GM21825 (cell line): ENCODE measurements around the gene MAD2L2.

Experiments used
- ATAC-seq: cut with Tn5 transposase; IDR thresholded peaks from one replicate; pipeline ENCODE4 v1.9.1; 2021; ENCODE audit warnings: mild to moderate bottlenecking, moderate library complexity; ENCODE audit not compliant: unreplicated experiment

MAD2L2 gene

GRCh38 chr1:11681071-11681771 lies at the start of gene MAD2L2:
TSS of gene MAD2L2 (minus strand) at chr1:11681148. CDS start at chr1:11680601, 547 bp downstream.
- ATAC-seq: peak; percentile 76

GRCh38 chr1:11730429-11730891 lies 49.5 kb upstream of the MAD2L2 start:
- peak; percentile 49 for ATAC-seq

- ATAC-seq: no peak
These were observed 48.8 kb upstream of the MAD2L2 start for GRCh38 chr1:11729498-11730428.

DNA sequence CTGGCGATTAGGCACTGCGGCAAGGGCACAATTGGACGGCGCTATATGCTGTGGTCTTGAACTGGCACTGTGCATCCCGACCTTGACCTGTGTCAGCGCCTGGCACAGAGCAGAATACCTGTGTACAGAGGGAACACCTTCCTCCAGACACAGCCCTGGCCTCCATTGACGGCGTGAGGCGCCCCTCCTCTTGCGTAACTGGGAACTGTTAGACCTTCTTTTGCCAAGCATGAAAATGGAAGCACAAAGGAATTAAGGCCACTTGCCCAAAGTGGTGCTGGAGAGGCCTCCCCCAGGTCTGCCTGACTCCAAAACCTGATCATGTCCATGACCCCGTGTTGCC lies 48.2 kb upstream of the MAD2L2 start:
- no peak for ATAC-seq

- no peak for ATAC-seq
These were observed 47.3 kb upstream of the MAD2L2 start for GRCh38 chr1:11728126-11728806.

- ATAC-seq: no peak
These were observed 46.2 kb upstream of the MAD2L2 start for GRCh38 chr1:11727119-11727518.

DNA sequence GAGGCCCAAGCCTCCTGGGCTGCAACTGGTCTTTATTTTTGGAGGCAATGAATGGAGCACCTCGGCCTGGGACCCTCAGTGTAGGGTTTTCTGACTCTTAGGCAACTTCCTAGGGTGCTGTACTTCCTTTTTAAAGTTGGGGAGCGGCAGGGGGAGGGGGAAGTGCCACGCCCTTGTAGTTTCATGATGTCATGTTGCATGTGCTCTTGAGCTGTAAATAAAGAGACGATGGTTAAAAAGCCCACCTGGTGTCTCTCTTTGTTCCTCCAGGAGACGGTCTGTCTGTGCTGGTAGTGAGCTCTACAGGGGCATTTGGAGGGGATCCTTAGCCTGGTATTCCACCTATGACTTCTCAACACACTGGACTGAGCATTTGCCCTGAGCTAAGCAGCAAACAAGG lies 44.7 kb upstream of the MAD2L2 start:
- ATAC-seq: no peak

DNA sequence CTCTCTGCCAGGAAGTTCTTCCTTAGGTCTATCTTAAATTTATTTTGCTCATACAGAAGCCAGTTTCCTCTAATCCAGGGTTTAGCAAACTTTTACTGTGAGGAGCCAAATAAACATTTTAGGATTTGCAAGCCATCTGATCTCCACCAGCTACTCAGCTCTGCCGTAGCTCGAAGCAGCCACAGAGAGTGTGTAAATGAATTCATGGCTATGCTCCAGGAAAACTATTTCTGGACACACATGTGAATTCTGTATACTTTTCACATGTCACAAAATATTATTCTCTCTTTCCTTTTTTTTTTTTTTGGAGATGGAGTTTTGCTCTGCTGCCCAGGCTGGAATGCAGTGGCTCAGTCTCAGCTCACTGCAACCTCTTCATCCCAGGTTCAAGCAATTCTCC lies 41.6 kb upstream of the MAD2L2 start:
- no peak for ATAC-seq

DNA sequence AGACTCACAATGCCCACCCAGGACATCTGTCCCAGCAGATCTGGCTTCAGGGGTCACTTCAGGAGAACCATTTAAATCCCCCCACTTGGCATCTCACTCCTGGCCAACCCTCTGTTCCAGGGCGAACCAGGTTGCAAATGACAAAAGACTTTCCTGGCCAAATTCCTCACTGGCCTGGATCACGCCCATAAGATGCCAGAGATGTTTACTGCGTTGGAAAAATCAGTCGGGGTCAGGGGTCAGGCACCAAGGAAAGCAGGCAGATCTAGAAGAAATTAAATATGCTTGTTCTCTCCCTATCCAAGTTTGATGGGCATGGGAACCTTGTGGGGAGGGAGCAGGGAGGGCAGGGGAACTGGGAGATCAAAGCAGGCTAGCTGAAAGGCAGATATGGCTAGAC lies 40.4 kb upstream of the MAD2L2 start:
- no peak for ATAC-seq

- no peak for ATAC-seq
These were observed 39.6 kb upstream of the MAD2L2 start for GRCh38 chr1:11720525-11720924.

- no peak for ATAC-seq
These were observed 39.1 kb upstream of the MAD2L2 start for GRCh38 chr1:11720033-11720376.

GRCh38 chr1:11719313-11720032 lies 38.5 kb upstream of the MAD2L2 start:
- ATAC-seq: peak; percentile 56

GRCh38 chr1:11714831-11715575 lies 34.1 kb upstream of the MAD2L2 start:
- no peak for ATAC-seq

- ATAC-seq: no peak
These were observed 32.1 kb upstream of the MAD2L2 start for GRCh38 chr1:11713095-11713494.

DNA sequence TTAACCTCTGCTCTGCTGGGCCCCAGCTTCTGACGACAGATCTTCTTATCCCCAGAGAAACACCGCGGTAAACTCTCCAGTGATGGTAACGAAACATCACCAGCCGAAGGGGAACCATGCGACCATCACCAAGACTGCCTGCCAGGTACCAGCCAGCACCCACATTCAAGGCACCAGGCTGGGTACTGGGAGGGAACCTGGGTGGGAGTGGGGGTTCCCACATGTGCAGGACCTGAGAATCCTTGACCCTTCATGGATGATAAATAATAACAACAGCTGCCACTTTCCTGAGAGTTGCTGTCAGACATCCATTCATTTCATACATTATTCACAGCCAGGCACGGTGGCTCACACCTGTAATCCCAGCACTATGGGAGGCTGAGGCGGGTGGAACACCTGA lies 31.3 kb upstream of the MAD2L2 start:
- ATAC-seq: no peak

DNA sequence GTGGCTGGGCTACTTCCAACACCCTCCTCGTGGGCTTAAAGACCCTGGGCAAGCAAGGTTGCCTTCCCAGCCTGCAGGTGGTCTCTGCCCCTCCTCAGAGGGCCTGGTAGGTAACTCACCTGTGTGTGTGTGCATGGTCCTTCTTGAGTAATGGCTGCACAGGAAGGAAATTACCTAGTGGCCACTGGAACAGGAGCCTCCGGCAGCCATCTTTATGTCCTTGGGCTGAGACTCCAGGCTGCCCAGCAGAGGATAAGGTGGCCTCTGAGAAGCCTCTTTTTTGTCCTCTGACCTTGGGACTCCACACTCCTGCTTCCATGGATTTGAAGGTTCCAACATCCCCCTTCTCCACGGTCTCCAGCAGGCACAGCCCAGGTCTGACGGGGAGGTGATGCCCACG lies 30.5 kb upstream of the MAD2L2 start:
- ATAC-seq: no peak

DNA sequence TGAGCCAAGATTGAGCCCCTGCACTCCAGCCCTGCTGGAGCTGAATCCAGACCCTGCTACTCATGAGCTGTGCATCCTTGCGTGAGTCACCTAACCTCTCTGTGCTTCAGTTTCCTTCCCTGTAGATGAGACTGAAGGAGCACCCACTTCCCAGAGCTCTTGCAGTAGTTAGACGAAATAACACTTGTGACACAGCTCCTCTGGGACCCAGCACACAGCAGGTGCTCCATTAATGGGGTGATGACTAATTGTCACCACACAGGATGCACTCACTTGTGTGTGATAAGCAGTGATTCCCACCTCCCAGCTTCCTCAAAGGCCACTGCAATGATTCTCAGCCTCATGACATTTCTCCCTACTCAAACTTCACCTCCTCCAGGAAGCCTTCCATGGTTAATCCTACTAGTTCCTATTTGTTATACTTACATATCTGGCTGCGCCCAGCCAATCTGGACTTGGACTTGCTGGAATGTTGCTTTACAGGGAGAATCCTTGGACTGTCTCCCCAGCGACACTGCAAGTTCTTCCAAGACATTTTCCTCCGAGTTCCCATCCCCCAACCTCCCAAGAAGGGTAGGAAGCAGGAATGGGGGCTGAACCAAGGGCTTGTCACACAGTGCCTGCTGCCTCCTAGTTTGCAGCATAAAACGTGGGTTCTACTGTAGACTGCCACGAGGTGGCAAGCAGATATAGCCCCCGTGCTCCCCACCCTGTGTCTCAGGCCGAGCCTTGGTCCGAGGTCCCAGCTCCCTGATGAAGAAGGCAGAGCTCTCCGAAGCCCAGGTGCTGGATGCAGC lies 27.8 kb upstream of the MAD2L2 start:
- no peak for ATAC-seq

GRCh38 chr1:11707621-11708276 lies 26.8 kb upstream of the MAD2L2 start:
- ATAC-seq: no peak

GRCh38 chr1:11706292-11706691 lies 25.3 kb upstream of the MAD2L2 start:
- ATAC-seq: no peak
